GM18507 (cell line): ENCODE results near the gene MIER2.
"Not testable (repeated sequence)": the region's sequence is repeated elsewhere in the genome, so short reads cannot be mapped to it uniquely, and the experiment has no call there.

ENCODE experiments used
- DNase-seq: peaks from one replicate; pipeline ENCODE4 v3.0.0; 2011; ENCODE audit warnings: low read depth; ENCODE audit not compliant: insufficient read length; ENCODE audit errors: extremely low spot score
- FAIRE-seq: peaks from 2 replicates; lab custom pipeline; 2011; peaks lifted over from hg19 to GRCh38; lab: Jason Lieb, UNC

MIER2 gene

DNA sequence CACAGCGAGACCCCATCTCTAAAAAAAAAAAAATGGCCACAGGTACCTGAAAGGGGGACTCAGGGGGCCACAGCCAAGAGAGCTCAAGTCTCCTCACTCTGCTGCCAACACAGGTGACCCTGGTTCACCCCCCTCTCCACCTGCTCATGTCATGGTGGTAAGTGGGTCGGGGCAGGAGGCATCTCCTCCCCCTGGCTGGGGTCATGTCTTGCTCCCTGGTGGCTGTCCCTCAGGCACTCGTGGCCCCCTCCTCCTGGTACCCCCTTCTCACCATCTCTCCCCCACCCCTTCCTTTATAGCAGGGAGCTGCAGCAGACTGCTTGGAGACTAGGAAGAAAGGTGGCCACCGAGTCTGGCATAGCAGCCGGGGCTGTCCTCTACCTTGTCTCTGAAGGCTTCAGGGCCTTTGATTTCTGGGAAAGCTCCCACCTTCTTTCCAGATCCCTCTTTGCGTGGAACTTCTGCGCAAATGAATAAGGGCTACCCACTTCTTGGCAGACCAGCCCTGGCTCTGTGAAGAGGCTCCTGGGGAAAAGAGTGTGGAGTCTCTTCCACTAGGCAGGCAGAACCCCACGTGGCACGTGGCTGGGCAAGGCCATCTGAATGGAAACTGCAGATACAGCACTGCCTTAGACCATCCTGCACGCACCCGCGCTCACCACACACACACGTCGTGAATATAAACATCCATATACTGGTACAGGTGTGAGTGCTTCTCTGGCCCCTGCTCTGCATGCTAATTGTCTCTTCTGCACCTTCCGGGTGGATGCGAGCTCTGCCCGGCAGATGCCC lies 20.1 kb upstream of the MIER2 start:
- FAIRE-seq, result no peak
- no peak for DNase-seq

DNA sequence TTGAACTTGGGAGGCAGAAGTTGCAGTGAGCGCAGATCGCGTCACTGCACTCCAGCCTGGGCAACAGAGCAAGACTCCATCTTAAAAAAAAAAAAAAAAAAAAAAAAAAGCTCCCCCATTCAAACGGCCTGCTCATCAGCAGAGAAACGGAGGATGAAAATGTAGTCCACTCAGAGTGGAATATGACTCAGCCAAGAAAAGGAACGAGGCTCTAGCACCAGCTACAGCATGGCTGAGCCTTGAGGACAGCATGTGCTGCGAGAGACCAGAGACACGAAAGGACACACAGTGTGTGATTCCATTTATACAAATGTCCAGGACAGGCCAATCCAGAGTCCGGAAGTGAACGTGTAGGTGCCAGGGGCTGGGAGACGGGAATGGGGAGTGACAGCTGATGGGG lies 18.1 kb upstream of the MIER2 start:
- no peak for DNase-seq
- no peak for FAIRE-seq

DNA sequence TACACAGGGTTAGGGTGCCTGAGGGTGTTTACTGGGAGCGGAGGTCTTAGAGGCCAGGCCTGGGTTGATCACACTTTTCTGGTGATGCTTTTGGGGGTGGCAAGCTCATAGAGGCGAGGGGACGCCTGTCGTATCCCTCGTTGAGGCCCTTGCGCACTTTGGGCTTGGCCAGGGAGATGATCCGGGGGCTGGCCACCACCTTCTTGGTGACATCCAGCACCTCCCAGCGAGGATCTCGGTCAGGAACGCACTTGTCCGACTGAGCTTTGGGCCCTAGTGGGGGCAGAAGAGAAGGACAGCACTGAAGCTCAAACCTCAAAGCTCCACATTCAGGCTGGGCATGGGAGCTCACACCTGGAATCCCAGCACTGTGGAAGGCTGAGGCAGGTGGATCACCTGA lies 17.6 kb upstream of the MIER2 start:
- FAIRE-seq, result no peak
- no peak for DNase-seq

DNA sequence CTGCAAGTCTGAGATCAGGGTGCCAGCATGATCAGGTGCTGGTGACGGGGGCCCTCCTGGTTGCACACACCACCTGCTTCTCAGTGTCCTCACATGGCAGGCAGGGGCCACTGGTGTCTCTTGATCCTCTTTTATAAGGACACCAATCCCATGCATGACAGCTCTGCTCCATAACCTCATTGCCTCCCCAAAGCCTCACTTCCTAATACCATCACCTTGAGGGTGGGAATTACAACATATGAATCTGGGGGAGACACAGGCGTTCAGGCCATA lies 15.0 kb upstream of the MIER2 start:
- DNase-seq (no peak), FAIRE-seq (no peak)

DNA sequence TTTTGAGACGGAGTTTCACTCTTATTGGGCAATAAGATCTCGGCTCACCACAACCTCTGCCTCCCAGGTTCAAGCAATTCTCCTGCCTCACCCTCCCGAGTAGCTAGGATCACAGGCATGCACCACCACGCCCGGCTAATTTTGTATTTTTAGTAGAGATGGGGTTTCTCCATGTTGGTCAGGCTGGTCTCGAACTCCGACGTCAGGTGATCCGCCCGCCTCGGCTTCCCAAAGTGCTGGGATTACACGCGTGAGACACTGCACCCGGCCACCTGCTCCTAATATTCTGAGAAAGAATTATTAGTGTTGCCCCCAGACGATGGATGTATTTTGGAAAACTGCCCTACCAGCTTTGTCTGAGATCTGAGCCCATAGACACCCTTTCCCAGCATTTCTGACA lies 10.9 kb upstream of the MIER2 start:
- DNase-seq, FAIRE-seq: not testable (repeated sequence)

DNA sequence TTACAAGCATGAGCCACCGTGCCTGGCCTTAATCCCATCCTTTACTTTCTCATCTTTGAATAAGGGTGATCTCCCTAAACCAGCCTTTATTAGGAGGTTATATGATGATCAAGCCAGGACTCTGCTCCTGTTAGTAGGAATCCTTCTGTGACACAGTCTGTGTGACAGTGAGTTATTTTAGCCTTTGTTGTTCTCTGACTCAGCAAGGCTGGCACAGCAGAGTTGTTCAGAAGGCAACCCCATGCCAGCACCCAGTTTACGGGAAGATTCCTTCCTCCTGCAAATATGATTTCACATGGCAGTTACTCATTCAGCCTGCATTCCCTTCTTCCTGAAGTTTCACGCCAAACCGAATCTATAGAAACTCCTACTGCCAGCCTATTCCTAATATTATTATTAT lies 10.5 kb upstream of the MIER2 start:
- DNase-seq (no peak), FAIRE-seq (no peak)

DNA sequence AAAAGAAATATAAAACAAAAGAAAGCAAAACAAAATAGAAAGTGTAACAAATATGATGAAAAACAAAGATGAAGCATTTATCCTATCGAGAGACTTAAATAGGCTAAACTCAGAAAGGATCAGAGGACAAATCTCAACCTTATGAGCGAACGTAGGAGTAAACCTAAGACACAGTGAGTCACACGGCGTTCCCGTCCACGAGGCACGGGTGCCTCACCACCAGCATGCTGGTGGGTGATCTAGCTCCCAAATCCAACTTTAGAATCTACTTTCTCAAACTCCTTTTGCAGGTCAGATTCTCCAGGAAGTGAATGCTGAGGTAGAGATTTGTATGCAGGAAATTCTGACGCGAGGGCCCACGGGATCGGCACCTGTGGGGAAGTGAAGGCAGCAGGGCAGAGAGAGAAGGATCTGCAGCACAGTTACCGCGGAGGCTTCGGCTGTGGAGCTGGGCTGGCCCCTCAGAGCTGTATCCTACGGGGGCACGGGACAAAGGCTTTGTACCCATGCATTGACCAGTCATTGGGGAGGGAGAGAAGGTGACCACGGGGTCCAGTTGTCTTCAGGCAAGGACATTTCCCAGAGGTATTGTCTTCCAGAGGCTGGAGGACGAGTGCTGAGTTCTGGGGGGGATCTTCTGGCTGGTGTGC lies 7.5 kb upstream of the MIER2 start:
- FAIRE-seq (no peak), DNase-seq (no peak)

DNA sequence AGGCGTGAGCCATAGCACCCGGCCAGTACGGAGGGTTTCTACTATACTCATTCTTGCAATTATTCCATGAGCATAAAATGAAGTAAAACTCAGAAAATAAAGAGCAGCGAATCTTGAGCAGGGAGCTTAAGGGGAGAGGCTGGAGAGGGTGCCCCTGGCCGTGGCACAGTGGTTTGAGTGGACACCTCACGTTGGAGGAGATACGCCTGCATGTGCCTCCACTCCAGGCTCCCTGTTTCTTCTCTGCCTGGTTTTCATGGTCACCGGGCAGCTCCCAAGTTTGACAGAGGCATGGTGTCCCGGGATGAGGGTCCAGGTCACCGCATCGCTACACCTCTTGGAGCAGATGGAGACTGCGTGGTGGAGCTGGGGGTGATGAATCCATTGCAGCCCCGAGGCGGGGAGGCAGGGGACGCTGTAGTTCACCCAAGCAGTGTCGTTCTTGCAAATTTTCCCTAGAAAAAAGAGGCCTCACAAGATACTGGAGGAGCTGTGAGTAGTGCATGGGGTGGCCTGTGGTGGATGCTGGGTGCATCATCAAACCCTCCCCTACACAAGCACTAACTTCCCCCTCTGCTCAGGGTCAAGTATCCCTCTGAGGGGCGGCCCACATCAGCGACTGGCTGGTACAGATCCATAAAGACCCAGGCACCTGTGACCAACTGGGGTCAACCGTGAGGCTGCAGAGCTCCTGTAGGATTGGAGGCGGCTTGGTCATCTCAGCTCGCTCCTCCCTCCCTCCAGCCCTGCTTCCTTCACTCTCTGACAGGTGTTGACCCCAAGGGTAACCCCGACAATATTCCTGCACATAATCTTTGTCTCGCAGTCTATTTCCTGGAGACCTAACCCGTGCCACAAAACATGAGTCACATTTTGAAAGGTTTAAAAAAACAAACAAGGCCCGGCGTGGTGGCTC lies 3.6 kb upstream of the MIER2 start:
- DNase-seq, result no peak
- no peak for FAIRE-seq

DNA sequence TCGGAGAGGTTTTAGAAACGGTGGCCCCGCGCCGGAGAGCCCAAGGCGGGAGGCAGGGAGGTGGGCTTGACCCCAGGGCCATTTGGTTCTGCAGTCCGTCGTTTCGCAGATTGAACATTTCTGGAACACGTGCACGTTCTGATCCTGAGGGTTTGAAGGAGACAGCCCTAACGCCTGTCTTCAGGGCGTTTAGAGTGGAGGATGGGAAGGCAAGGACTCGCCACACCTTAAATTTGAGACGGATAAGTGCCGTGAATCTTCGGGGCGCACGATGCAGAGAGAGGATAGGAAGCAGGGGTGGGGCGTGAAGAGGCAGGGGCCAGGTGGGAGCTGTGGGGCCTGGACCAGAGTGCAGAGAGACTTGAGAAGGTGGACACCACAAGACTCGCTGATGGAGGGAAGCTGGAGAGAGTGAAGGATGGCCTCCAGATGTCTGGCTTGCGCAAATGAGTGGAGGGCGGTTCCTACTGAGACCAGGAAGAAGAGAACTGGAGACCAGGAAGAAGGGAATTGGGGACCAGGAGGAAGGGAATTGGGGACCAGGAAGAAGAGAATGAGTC lies 804 bp upstream of the MIER2 start:
- DNase-seq (no peak), FAIRE-seq (no peak)

DNA sequence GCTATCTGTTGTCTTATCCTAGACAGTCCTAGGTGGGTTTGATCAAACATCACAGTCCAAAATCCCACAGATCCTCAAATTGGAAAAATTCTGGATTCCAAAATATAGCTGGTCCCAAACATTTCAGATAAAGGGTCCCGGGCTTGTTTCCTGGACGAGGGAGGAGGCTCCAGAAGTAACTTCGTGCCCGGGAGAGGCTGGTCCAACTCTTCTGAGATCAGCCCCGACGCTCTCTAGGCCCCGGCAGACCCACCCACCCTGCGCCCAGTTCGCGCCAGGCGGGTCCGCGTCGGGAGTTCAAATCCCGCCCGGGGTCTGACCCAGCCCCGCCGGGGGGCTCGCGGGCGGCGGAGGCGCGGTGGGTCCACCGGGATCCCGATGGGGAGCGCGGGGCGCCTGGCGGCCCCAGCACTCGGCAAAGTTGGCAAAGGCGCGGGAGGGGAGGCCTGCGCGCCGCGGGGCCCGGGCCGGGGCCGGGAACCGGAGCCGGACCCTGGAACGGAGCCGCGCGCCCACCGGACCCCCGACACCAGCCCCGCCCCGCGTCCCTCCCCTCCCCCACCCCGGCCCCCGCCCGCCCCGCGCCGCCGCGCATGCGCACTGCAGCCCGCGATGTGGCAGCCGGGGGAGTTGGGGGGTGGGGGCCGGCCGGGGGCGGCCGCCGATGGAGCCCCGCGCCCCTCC lies 513 bp downstream of the MIER2 start:
- DNase-seq (no peak), FAIRE-seq (no peak)

DNA sequence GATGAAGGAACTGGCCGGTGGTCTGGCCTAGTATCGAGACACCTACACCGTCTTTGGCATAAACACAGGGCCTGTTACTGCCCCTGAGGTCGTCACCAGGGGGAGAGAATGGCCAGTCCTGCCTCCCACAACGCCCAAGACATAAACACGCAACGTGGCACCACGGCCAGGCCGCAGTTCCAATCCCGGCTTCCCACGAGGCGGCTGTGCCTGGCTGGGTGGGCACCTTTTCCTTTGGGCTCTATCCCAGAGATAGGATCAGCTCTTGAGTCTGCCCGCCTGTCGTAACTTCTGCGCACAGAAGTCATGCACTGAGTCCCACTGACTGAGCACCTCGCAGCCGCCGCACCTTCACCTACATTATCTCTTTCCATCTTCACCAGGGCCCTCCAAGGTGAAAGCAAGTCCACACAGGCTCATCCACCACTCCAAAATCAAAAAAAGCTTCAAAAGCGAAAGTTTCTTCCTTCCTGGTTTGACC lies 1.1 kb downstream of the MIER2 start:
- no peak for DNase-seq
- FAIRE-seq, result no peak

DNA sequence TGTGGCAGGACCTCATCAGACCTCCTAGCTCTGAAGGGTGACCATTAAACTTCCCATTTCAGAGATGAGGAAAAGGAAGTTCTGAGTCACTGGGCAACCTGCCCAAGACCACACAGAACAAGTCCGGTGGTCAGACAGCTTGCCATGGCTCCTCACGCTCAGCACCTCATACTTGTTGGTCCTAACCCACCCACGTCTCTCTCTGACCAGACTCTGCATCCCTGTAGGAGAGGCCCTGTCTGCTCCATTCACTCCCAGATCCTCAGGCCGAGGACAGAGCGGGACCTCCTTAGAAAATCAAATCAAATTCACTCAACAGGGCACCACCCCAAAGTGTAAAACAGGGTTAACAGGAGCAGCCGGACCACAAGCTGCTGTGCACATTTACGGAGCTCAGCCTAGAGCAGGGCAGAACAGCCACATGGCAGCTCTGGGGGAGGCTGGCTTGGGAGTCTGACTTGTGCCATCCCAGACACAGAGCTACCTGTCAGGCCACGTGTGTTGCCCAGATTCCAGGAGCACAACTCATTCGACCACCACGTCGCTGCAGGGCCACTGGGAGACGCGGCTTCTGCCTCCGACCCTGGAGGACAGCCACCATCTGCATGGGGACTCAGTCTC lies 1.7 kb downstream of the MIER2 start:
- FAIRE-seq (peak; percentile 56), DNase-seq (no peak)

DNA sequence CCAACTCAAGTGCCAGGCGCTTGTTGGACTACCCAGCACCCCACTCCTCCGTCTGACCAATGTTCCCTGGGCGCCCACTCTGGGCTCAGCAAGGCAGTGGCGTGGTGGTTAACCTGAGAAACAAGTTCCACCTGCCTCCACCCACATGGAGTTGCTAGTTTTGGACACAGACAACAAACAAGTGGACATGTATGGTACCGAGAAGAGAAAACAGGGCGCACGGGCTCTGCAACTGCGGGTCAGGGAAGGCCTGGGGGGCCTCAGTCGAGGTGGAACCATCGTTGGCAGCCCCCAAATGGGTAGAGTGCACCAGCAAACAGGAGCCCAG lies 2.5 kb downstream of the MIER2 start:
- FAIRE-seq (no peak), DNase-seq (no peak)

DNA sequence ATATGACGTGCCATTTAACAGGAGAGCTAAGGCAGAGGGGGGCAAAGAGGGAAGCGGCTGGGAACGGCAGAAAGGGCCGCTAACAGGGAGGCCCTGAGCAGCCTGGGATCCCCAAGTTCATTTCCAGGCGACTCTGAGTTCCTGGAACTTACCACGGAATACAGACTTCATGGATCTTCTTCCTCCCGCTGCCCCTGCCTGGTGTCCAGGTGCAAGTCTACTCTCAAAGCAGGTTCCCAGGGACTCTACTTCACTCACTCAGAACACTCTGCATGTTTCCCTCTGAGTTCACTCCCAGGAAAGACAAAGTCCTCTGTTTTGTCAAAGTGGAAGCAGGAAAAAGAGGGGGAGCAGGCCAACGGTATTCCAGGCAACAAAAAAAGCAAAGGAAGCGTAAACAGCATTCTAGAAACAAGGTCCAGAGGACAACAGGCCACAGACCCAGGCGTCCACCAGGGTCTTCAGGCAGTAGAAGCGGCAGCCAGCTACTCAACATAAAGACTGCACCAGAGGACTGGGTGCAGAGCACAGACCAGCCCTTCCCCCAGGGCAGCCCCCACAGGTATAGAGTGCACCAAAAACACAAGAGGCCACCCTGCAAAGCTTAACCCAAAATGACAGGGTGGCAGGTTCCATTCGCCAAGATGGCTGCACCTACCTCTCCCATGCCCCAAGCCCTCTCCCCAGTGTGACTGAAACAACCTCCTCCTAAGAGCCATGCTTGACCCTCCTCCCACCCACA lies 3.0 kb downstream of the MIER2 start:
- no peak for FAIRE-seq
- no peak for DNase-seq

DNA sequence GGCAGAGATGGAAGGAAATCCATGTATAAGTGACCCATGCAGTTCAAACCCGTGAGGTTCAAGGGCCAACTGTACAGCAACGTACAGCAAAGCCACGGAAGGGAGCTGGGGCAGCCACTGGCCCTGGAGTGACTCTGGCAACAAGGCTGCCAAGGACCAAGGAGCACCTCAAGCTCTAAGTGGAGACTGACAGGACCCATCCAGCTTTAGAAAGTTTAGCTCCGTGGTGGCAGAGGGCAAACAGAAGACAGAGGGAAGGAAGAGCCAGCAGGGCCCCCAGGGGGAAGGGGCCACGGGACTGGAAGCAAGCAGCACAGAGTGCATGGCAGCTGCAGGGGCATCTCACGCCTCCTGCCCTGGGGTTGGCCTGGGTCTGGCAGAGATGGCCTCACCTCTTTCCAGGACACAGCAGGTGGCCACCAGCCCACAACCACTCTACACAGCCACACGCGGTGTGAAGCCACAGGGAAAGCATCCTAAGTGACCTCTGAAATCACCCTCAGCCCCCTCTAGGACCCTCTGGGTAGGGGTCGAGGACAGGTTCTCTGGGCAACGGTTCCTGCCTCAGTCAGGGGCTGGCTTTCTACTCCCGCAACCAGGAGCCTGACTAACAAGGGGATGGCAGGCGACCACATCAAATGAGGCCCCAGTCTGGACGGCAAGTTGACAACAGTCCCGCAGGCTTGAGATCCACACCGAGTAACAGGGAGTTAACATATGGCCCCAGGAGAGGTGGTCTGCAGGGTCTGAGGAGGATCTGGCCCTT lies 3.8 kb downstream of the MIER2 start:
- DNase-seq, result no peak
- no peak for FAIRE-seq

DNA sequence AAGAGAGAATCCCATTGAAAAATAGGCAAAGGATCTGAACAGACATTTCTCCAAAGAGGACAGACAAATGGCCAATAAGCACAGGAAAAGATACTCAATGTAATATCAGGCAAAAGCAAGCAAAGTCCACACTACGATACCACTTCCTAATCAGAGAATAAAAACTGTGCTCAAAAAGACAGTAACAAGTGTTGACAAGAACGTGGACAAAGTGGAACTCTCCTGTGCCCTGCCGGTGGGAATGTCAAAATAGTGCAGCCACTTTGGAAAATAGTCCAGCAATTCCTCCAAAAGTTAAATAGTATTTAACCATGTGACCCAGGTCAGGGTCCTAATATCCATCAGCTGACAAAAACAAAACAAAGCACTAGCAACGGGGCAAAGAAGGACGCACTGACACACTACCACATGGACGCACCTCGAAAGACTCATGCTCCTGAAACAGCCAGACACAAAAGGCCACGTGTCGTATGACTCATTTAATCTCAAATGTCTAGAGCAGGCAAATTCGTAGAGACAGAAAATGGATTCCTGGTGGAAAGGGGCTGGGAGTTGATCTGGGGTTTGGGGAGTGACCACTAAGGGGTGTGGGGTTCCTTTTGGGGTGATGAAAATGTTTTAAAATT lies 5.2 kb downstream of the MIER2 start:
- FAIRE-seq, result no peak

DNA sequence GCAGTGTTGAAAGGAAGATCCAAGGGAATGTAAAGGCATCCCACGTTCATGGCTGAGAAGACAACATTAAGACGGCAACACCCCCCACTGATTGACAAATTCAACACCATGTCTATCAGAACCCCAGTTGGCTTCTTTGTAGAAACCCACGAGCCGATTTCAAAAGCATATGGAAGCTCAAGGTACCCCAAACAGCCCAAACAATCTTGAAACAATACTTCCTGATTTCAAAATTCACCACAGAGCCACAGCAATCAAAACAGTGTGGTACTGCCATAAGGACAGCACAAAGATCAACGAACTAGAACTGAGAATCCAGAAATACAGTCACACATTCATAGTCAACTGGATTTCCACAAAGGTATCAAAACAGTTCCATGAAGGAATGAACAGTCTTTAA lies 6.2 kb downstream of the MIER2 start:
- DNase-seq (no peak), FAIRE-seq (no peak)

More for the DNA sequence above, 5.2 kb downstream of the MIER2 start:
- no peak for DNase-seq
